CD4-positive, alpha-beta T cell treated with Interferon alpha-2 for 1 hour (primary cell): ENCODE results near the gene MAFF.
"Not testable (repeated sequence)": the region's sequence is repeated elsewhere in the genome, so short reads cannot be mapped to it uniquely, and the experiment has no call there.

Source experiments
- DNase-seq, 2 donors: peaks; one replicate each; pipeline ENCODE4 v3.0.0-alpha.2; 2020 to 2022

The MAFF gene

GRCh38 chr22:38201711-38202436 is at the start of gene MAFF:
MAFF (plus strand) TSS chr22:38201994; CDS start chr22:38213854, 11,860 bp downstream.
- DNase-seq: peak; percentile 95 to 96

DNA sequence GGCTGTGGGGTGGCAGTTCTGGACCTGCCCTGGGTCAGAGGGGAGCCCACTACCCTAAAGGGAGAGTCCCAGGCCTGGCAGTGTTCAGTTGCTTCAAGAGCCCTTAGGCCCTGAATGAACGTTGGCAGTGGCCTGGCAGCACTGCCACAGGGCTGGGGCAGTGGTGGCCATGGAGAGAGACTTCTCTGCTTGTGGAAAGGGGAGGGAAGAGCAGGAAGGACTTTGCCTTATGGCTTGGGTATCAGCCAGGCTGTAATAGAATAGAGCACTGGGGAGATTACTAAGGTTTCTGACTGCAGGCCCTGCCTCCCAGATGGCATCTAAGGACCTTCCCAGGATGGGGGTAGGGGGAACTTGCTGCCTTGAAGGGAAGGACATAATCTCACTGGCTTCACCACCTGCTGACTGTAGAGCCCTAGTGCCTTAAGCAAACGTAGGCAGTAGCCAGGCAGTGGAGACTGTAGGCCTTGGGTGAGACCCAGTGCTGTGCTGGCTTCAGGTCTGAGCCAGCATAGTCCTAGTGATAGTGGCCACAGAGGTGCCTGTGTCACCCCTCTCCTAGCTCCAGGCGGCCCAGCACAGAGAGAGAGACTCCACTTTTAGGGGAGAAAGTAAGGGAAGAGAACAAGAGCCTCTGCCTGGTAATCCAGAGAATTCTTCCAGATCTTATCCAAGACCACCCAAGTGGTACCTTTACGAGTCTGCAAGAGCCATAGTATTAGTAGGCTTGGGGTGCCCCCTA is 47.8 kb upstream of the MAFF start:
- DNase-seq: no peak

- not testable (repeated sequence) for DNase-seq
Measured at GRCh38 chr22:38154563-38154915, 47.3 kb upstream of the MAFF start.

- DNase-seq: no peak
Measured at GRCh38 chr22:38155703-38156102, 46.1 kb upstream of the MAFF start.

DNA sequence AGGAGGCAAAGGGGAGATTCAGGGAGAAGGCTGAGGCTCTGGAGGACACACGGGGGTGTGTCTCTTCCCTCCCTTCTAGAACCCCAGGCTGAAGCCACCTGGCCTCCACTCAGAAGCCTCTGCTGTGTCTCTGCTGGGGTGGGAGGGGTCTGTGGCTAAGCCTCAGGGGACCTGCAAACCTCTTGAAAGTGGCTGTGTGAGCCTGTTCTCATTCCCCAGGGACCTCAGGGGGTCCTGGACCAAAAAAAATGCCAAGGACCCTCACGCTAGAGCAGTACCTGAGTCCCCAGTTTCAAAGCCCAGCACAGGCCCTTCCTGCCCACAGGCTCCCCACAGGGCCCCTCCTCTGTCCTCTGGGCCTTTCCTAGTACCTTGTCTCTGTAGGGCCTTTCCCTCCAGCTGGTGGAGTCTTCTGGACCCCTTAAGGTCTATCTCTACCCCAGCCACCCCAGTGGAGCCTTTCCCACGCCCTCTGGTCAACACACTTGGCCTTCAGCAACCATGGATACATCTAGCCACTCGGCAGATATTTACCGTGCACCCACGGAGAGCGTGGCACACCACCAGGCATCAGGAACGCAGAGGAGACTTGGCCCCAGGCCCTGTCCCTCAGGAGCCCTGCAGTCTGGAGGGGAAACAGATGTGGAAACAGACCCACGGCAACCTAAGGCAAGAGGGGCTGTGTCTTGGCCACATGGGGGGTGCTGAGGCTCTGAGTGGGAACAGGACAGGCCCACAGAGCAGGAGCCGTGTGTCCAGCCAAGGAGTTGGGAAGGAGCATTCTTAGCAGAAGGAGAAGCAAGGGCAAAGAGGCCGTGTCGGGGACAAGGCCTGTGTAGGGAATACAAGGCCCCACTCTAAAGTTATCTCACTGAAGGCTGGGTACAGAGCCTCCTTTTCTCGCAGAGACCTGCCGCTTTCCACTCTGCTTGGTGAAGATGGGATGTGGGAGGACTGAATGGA is 38.6 kb upstream of the MAFF start:
- peak in 1 of 2 donors; percentile 30 for DNase-seq

GRCh38 chr22:38163844-38164550 is 37.8 kb upstream of the MAFF start:
- DNase-seq: no peak

DNA sequence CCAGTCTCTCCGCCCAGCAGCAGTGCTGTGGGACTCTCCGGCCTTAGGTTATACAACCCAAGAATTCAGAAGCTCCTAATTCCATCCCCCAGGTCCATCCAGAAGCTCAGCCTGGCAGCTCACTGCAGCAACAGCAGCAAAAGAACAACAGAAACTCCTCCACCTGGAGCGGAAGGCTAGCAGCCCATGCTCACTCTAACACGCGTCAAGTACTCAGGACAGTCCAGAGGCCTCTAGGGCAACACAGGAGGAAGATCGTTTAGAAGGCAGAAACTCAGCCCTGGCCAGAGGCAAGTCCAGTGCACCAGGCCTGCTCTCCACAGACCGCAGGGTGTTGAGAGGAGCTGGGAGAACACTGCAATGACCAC is 37.3 kb upstream of the MAFF start:
- no peak for DNase-seq

DNA sequence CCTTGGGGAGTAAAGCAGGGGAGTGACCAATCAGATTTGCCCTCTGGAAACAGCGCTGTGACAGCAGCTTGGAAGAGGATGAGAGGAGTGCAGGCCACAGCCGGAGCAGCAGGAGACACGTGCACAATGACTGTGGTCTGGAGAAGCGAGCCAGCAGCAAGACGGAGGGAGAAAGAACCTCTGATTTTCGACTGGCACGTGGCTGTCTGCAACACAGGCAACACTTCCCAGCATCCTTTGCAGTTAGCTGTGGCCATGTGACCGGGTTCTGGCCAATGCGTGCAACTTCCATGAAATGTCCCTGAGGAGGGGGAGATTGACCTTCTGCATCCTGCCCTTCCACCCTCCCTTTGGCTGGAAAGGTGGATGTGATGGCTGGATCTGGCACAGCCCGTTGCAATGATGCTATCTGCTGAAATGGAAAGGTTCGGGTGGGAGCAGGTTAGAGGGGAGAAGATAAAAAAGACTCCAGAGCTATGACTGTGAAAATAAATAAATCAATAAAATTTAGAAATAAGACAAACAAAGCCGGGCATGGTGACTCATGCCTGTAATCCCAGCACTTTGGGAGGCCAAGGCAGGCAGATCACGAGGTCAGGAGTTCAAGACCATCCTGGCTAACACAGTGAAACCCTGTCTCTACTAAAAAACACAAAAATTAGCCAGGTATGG is 35.7 kb upstream of the MAFF start:
- no peak for DNase-seq

DNA sequence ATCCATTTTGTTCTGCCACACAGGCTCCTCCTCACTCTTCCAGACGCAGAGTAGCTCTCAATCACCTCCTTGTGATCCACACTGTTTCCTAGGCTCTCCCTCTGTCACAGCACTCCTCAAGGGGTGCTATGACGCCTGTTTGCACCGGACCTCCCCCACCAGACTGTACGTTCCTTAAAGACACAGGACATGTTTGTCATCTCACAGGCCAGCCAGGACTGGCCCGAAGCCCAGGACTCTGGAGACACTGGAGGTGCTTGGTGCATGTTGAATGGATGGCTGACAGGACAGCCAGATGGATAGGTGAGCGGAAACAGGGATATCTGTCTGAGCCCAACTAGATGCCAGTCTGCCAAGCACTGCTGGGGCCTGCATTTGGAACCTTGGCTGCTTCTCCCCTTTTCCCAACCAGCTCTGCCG is 33.8 kb upstream of the MAFF start:
- DNase-seq: no peak

GRCh38 chr22:38169116-38169515 is 32.7 kb upstream of the MAFF start:
- no peak for DNase-seq

- DNase-seq: no peak
Measured at GRCh38 chr22:38170469-38170868, 31.3 kb upstream of the MAFF start.

- no peak for DNase-seq
Measured at GRCh38 chr22:38171927-38172831, 29.6 kb upstream of the MAFF start.

DNA sequence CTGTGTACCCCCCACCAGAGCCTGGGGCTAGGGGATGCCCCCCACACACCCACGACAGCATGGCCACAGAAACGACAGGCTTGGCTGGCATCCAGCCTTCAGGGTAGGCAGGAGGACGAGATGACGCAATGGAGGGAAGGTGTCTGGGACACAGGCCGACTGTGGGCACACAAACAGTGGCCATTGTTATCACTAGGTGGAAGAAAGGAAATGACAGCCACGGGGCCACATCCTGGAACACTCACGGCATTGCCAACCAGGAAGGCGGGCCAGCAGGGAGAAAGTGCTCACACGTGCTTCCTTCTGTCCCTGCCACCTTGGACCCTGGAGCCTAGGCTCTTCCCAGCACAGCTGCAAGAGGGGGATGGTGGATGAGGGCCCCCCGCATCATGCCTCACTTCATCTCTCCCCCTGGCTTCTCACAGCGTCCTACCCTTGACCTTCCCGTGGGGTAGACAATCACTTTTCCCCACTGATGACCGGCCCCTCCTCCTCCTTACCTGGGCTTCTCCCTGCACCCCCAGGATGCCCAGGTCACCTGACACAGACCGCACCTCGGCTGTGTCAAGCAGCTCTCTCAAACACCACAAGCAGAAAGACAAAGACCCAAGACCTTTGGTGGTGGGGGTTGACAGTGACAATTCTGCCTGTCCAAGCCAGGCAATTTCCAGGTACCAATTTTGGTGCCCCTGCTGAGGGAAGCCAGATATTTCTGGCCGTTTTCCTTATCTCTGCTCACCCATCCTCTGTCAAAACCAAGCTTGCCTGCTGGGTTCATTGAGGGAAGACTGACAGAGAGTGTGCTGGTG is 28.8 kb upstream of the MAFF start:
- DNase-seq: peak; percentile 59 to 60

DNA sequence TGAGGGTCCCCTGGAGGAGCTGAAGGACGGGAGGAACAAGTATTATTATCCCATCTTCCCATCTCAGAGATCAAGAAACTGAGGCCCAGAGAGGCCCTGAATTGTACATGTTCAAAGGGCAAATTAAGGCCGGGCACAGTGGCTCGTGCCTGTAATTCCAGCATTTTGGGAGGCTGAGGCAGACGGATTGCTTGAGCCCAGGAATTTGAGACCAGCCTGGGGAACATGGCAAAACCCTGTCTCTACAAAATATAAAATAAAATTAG is 28.2 kb upstream of the MAFF start:
- DNase-seq: no peak

DNA sequence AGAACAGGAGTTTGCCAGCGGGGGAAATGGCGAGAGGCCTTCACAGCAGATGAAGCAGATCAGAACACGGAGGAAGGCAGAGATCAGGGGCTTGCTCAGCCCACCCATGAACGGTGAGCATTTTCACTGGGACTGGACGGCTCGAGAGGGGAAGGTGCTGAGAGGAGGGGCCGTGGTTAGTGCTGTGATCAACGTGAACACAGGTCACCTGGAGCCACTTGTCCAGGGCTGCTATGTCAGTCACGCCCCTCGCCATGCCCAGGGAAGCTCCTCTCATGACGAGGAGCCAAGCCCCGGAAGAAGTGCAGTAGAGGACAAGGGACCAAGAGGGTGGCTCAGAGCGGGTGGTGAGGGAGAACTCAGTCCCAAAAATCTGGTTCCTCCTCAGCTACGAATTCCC is 27.2 kb upstream of the MAFF start:
- no peak for DNase-seq

DNA sequence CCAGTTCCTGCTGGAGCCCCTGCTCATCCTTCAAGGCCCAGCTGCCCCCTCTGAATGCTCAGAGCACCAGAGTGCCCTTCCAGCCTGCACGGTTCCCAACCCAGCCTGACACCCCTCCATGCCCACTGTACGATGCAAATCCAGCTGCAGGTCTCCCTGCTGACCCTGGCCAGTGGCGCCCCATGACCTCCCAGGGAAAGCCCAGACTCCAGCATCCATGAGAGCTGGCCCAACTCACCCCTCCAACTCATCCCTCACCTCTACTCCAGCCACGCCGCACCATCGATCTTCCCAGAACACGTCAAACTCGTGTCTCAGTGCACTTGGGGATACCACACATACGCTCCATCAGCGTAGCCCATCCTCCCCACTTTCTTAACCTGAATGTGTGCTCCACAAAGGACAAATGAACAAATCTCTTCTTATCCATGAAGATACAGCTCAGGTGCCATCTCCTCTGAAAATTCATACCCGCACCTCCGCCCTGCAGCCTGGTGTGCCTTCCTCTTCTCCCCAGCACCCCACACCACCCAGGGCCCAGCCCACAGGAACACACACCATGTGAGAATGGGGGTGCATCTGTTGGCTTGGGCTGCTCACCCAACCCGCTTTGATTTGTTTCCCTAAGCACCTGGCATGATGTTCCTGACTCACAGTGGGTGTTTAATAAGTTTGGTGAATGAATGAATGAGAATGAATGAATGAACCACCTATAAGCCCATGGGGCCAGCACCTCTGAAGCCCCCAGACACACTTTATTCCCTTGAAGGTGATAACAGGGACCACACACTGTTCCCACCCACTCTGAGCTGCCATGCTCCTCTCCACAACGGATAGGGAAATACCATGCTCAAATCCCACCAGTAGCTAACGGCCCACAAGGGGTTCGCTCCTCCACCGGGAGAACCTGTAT is 26.3 kb upstream of the MAFF start:
- no peak for DNase-seq

DNA sequence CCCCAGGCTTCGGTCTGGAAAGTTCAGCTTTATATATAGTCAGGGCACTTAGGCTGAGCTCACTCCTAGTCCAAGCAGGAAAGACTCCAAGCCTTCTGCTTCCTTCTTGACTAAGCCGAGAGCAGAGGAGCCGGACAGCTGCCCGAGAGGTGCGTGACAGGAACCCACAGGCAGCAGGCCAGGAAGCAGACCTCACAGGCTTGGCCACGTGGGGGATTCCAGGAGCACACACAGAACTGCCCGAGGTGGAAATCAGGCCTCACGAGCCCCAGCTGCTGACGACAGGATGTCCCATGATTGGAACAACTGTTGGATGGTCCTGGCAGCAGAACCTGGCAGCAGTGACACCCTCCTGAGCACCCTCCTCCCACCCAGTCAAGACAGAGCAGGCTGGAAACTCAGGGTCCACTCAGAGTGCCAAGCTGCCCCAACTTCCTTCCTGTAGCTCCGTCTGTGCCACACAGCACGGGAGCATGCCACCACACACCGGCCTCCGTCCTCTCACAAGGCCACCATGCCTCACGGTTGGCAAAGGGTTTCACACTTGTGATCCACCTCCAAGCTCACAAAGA is 25.5 kb upstream of the MAFF start:
- peak; percentile 63 to 72 for DNase-seq

- peak in 1 of 2 donors; percentile 47 for DNase-seq
Measured at GRCh38 chr22:38177044-38177443, 24.8 kb upstream of the MAFF start.

GRCh38 chr22:38177571-38177925 is 24.2 kb upstream of the MAFF start:
- DNase-seq: not testable (repeated sequence)
